ENCODE results near the gene TMEM178B. TPM values are rescaled to one million over a fixed set of nuclear protein-coding genes. Genes with fewer than 3 reads are reported as not detected.

The TMEM178B gene
- total RNA-seq, 3 donors from 2014 or later, result 0.23 to 0.90 (median 0.37) TPM

- Mint-ChIP-seq H3K27me3 (ENCODE audit: low read depth) (no peaks in the 10 kb centered on the region), H3K4me3 (no peak overlapping the region), H3K9me3 (no peaks in the 10 kb centered on the region), H3K36me3 (ENCODE audit: insufficient read depth) (no peaks in the 10 kb centered on the region), H3K4me1 (ENCODE audit: low read depth) (peaks cover 10% of the 10 kb centered on the region)
- no peak for DNase-seq
- ATAC-seq, result no peak
These were observed 207.4 kb downstream of the TMEM178B start for GRCh38 chr7:141281311-141281710.

GRCh38 chr7:141286522-141286921, 212.7 kb downstream of the TMEM178B start:
- DNase-seq (no peak), ATAC-seq (no peak)
- H3K4me1 Mint-ChIP-seq (ENCODE audit: low read depth), result peaks cover 10% of the 10 kb centered on the region
- H3K27me3 Mint-ChIP-seq (ENCODE audit: low read depth), result peaks cover 4% of the 10 kb centered on the region
- H3K36me3 Mint-ChIP-seq (ENCODE audit: insufficient read depth), result no peaks in the 10 kb centered on the region
- H3K4me3 Mint-ChIP-seq, result no peak overlapping the region
- H3K9me3 Mint-ChIP-seq, result no peaks in the 10 kb centered on the region

GRCh38 chr7:141287936-141288335, 214.1 kb downstream of the TMEM178B start:
- DNase-seq, result no peak
- Mint-ChIP-seq H3K27me3 (ENCODE audit: low read depth) (peaks cover 7% of the 10 kb centered on the region), H3K4me3 (no peak overlapping the region), H3K9me3 (no peaks in the 10 kb centered on the region), H3K4me1 (ENCODE audit: low read depth) (peaks cover 16% of the 10 kb centered on the region), H3K36me3 (ENCODE audit: insufficient read depth) (no peaks in the 10 kb centered on the region)
- ATAC-seq, result no peak

- ATAC-seq (no peak), DNase-seq (no peak)
- no peaks in the 10 kb centered on the region for H3K36me3 Mint-ChIP-seq (ENCODE audit: insufficient read depth)
- H3K9me3 Mint-ChIP-seq, result no peaks in the 10 kb centered on the region
- peaks cover 10% of the 10 kb centered on the region for H3K27me3 Mint-ChIP-seq (ENCODE audit: low read depth)
- peaks cover 10% of the 10 kb centered on the region for H3K4me1 Mint-ChIP-seq (ENCODE audit: low read depth)
- no peak overlapping the region for H3K4me3 Mint-ChIP-seq
These were observed 214.8 kb downstream of the TMEM178B start for GRCh38 chr7:141288626-141289025.

- Mint-ChIP-seq H3K9me3 (no peaks in the 10 kb centered on the region), H3K4me3 (no peak overlapping the region), H3K4me1 (ENCODE audit: low read depth) (peaks cover 6% of the 10 kb centered on the region), H3K36me3 (ENCODE audit: insufficient read depth) (no peaks in the 10 kb centered on the region), H3K27me3 (ENCODE audit: low read depth) (peaks cover 10% of the 10 kb centered on the region)
- ATAC-seq (no peak), DNase-seq (no peak)
These were observed 216.5 kb downstream of the TMEM178B start for GRCh38 chr7:141290365-141290764.

GRCh38 chr7:141290973-141291372, 217.1 kb downstream of the TMEM178B start:
- Mint-ChIP-seq H3K27me3 (ENCODE audit: low read depth) (peaks cover 10% of the 10 kb centered on the region), H3K36me3 (ENCODE audit: insufficient read depth) (no peaks in the 10 kb centered on the region), H3K4me1 (ENCODE audit: low read depth) (peaks cover 6% of the 10 kb centered on the region), H3K4me3 (no peak overlapping the region), H3K9me3 (no peaks in the 10 kb centered on the region)
- DNase-seq (no peak), ATAC-seq (no peak)

GRCh38 chr7:141291541-141291940, 217.7 kb downstream of the TMEM178B start:
- no peaks in the 10 kb centered on the region for H3K36me3 Mint-ChIP-seq (ENCODE audit: insufficient read depth)
- no peak overlapping the region for H3K4me3 Mint-ChIP-seq
- no peaks in the 10 kb centered on the region for H3K9me3 Mint-ChIP-seq
- peaks cover 6% of the 10 kb centered on the region for H3K4me1 Mint-ChIP-seq (ENCODE audit: low read depth)
- ATAC-seq, result no peak
- DNase-seq, result no peak
- peaks cover 10% of the 10 kb centered on the region for H3K27me3 Mint-ChIP-seq (ENCODE audit: low read depth)

- Mint-ChIP-seq H3K4me1 (ENCODE audit: low read depth) (peaks cover 6% of the 10 kb centered on the region), H3K27me3 (ENCODE audit: low read depth) (peaks cover 6% of the 10 kb centered on the region), H3K36me3 (ENCODE audit: insufficient read depth) (no peaks in the 10 kb centered on the region), H3K4me3 (no peak overlapping the region), H3K9me3 (no peaks in the 10 kb centered on the region)
- no peak for ATAC-seq
- DNase-seq, result no peak
These were observed 220.4 kb downstream of the TMEM178B start for GRCh38 chr7:141294143-141294829.

GRCh38 chr7:141295367-141295895, 221.6 kb downstream of the TMEM178B start:
- no peaks in the 10 kb centered on the region for H3K9me3 Mint-ChIP-seq
- DNase-seq, result no peak
- H3K27me3 Mint-ChIP-seq (ENCODE audit: low read depth), result peaks cover 6% of the 10 kb centered on the region
- H3K4me3 Mint-ChIP-seq, result no peak overlapping the region
- H3K4me1 Mint-ChIP-seq (ENCODE audit: low read depth), result peaks cover 6% of the 10 kb centered on the region
- no peak for ATAC-seq
- no peaks in the 10 kb centered on the region for H3K36me3 Mint-ChIP-seq (ENCODE audit: insufficient read depth)

- H3K36me3 Mint-ChIP-seq (ENCODE audit: insufficient read depth), result no peaks in the 10 kb centered on the region
- ATAC-seq, result no peak
- H3K27me3 Mint-ChIP-seq (ENCODE audit: low read depth), result peaks cover 5% of the 10 kb centered on the region
- DNase-seq, result no peak
- no peaks in the 10 kb centered on the region for H3K4me1 Mint-ChIP-seq (ENCODE audit: low read depth)
- no peaks in the 10 kb centered on the region for H3K9me3 Mint-ChIP-seq
- no peak overlapping the region for H3K4me3 Mint-ChIP-seq
These were observed 227.0 kb downstream of the TMEM178B start for GRCh38 chr7:141300816-141301215.

GRCh38 chr7:141301544-141301943, 227.7 kb downstream of the TMEM178B start:
- Mint-ChIP-seq H3K4me1 (ENCODE audit: low read depth) (no peaks in the 10 kb centered on the region), H3K27me3 (ENCODE audit: low read depth) (peaks cover 5% of the 10 kb centered on the region), H3K9me3 (no peaks in the 10 kb centered on the region), H3K4me3 (no peak overlapping the region), H3K36me3 (ENCODE audit: insufficient read depth) (no peaks in the 10 kb centered on the region)
- DNase-seq (no peak), ATAC-seq (no peak)

- Mint-ChIP-seq H3K4me1 (ENCODE audit: low read depth) (no peaks in the 10 kb centered on the region), H3K27me3 (ENCODE audit: low read depth) (peaks cover 7% of the 10 kb centered on the region), H3K9me3 (no peaks in the 10 kb centered on the region), H3K36me3 (ENCODE audit: insufficient read depth) (no peaks in the 10 kb centered on the region), H3K4me3 (no peak overlapping the region)
- DNase-seq (no peak), ATAC-seq (no peak)
These were observed 228.8 kb downstream of the TMEM178B start for GRCh38 chr7:141302617-141303016.

- Mint-ChIP-seq H3K36me3 (ENCODE audit: insufficient read depth) (no peaks in the 10 kb centered on the region), H3K27me3 (ENCODE audit: low read depth) (peaks cover 10% of the 10 kb centered on the region), H3K4me3 (no peak overlapping the region), H3K9me3 (no peaks in the 10 kb centered on the region), H3K4me1 (ENCODE audit: low read depth) (no peaks in the 10 kb centered on the region)
- DNase-seq, result no peak
- ATAC-seq, result no peak
These were observed 230.4 kb downstream of the TMEM178B start for GRCh38 chr7:141304291-141304690.

GRCh38 chr7:141306081-141306480, 232.2 kb downstream of the TMEM178B start:
- no peaks in the 10 kb centered on the region for H3K9me3 Mint-ChIP-seq
- no peaks in the 10 kb centered on the region for H3K36me3 Mint-ChIP-seq (ENCODE audit: insufficient read depth)
- ATAC-seq (no peak), DNase-seq (no peak)
- peaks cover 10% of the 10 kb centered on the region for H3K27me3 Mint-ChIP-seq (ENCODE audit: low read depth)
- no peak overlapping the region for H3K4me3 Mint-ChIP-seq
- no peaks in the 10 kb centered on the region for H3K4me1 Mint-ChIP-seq (ENCODE audit: low read depth)

GRCh38 chr7:141312395-141312794, 238.5 kb downstream of the TMEM178B start:
- ATAC-seq (no peak), DNase-seq (no peak)
- H3K9me3 Mint-ChIP-seq, result no peaks in the 10 kb centered on the region
- H3K4me3 Mint-ChIP-seq, result no peak overlapping the region
- H3K36me3 Mint-ChIP-seq (ENCODE audit: insufficient read depth), result no peaks in the 10 kb centered on the region
- H3K27me3 Mint-ChIP-seq (ENCODE audit: low read depth), result peaks cover 5% of the 10 kb centered on the region
- no peaks in the 10 kb centered on the region for H3K4me1 Mint-ChIP-seq (ENCODE audit: low read depth)

Measured in activated T-cell treated with anti-CD3 and anti-CD28 coated beads, Interleukin-2, amount 50 U/mL, for 4 hours (primary cell).